HL-60 (cell line): ENCODE data around the gene MRPL32.

Experiments
- DNase-seq, 2 experiments: peaks; one replicate each; pipeline ENCODE4 v3.0.0-alpha.2; 2010 to 2020; ENCODE audit warnings: low read depth in 1 of 2, low spot score in 1 of 2
- H3K27ac ChIP-seq: fragments of 250-450 bp; sonication (Bioruptor Pico); replicated peaks from 2 replicates; pipeline ENCODE4 v1.5.1; 2020; ENCODE audit warnings: mild to moderate bottlenecking, moderate library complexity
- H3K27me3 ChIP-seq: fragments of 250-450 bp; sonication (Bioruptor Pico); 2 replicates; pipeline ENCODE4 v1.5.1; 2021; ENCODE audit warnings: mild to moderate bottlenecking, moderate library complexity; ENCODE audit not compliant: insufficient read depth, poor library complexity, severe bottlenecking
- H3K4me3 ChIP-seq: replicated peaks from 2 replicates; pipeline ENCODE4 v1.5.1; 2011; ENCODE audit warnings: mild to moderate bottlenecking, control low read depth, low read length; ENCODE audit not compliant: insufficient read depth
- GABPA ChIP-seq: IDR thresholded peaks from 2 replicates; pipeline ENCODE4 v1.6.1; 2012; ENCODE audit warnings: low read depth
- POLR2AphosphoS5 ChIP-seq: IDR thresholded peaks from 2 replicates; pipeline ENCODE4 v1.6.1; 2012; ENCODE audit warnings: low read depth
- SPI1 ChIP-seq: IDR thresholded peaks from 2 replicates; pipeline ENCODE4 v1.6.1; 2012; ENCODE audit warnings: low read depth, mild to moderate bottlenecking, borderline replicate concordance
- TF ChIP-seq, protein P1 (sequence below): IDR thresholded peaks from 2 replicates; pipeline ENCODE4 v1.6.1; 2012; ENCODE audit warnings: low read depth; ENCODE audit not compliant: insufficient replicate concordance
- TF ChIP-seq, protein P2 (sequence below): IDR thresholded peaks from one replicate; pipeline ENCODE4 v1.5.1; 2011; ENCODE audit warnings: low read length, control low read depth, inconsistent platforms; ENCODE audit not compliant: insufficient read depth

MRPL32 gene

GRCh38 chr7:42946627-42946950 lies 14.4 kb downstream of the MRPL32 start:
- Histone ChIP-seq H3K27ac (no peak overlapping the region), H3K27me3 (no peaks in the 10 kb centered on the region), H3K4me3 (no peak overlapping the region)
- DNase-seq, result no peak
- TF ChIP-seq POLR2AphosphoS5, result no peak
- TF ChIP-seq, protein P1, sequence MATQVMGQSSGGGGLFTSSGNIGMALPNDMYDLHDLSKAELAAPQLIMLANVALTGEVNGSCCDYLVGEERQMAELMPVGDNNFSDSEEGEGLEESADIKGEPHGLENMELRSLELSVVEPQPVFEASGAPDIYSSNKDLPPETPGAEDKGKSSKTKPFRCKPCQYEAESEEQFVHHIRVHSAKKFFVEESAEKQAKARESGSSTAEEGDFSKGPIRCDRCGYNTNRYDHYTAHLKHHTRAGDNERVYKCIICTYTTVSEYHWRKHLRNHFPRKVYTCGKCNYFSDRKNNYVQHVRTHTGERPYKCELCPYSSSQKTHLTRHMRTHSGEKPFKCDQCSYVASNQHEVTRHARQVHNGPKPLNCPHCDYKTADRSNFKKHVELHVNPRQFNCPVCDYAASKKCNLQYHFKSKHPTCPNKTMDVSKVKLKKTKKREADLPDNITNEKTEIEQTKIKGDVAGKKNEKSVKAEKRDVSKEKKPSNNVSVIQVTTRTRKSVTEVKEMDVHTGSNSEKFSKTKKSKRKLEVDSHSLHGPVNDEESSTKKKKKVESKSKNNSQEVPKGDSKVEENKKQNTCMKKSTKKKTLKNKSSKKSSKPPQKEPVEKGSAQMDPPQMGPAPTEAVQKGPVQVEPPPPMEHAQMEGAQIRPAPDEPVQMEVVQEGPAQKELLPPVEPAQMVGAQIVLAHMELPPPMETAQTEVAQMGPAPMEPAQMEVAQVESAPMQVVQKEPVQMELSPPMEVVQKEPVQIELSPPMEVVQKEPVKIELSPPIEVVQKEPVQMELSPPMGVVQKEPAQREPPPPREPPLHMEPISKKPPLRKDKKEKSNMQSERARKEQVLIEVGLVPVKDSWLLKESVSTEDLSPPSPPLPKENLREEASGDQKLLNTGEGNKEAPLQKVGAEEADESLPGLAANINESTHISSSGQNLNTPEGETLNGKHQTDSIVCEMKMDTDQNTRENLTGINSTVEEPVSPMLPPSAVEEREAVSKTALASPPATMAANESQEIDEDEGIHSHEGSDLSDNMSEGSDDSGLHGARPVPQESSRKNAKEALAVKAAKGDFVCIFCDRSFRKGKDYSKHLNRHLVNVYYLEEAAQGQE, result no peak
- no peak for TF ChIP-seq GABPA
- TF ChIP-seq, protein P2, sequence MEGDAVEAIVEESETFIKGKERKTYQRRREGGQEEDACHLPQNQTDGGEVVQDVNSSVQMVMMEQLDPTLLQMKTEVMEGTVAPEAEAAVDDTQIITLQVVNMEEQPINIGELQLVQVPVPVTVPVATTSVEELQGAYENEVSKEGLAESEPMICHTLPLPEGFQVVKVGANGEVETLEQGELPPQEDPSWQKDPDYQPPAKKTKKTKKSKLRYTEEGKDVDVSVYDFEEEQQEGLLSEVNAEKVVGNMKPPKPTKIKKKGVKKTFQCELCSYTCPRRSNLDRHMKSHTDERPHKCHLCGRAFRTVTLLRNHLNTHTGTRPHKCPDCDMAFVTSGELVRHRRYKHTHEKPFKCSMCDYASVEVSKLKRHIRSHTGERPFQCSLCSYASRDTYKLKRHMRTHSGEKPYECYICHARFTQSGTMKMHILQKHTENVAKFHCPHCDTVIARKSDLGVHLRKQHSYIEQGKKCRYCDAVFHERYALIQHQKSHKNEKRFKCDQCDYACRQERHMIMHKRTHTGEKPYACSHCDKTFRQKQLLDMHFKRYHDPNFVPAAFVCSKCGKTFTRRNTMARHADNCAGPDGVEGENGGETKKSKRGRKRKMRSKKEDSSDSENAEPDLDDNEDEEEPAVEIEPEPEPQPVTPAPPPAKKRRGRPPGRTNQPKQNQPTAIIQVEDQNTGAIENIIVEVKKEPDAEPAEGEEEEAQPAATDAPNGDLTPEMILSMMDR, result no peak

- Histone ChIP-seq H3K27me3 (no peaks in the 10 kb centered on the region), H3K27ac (no peak overlapping the region), H3K4me3 (no peak overlapping the region)
- no peak for DNase-seq
- TF ChIP-seq, protein P1, result no peak
- TF ChIP-seq, protein P2, result no peak
- TF ChIP-seq POLR2AphosphoS5 (no peak), GABPA (no peak), SPI1 (no peak)
These were observed 15.3 kb downstream of the MRPL32 start for GRCh38 chr7:42947521-42947920.

DNA sequence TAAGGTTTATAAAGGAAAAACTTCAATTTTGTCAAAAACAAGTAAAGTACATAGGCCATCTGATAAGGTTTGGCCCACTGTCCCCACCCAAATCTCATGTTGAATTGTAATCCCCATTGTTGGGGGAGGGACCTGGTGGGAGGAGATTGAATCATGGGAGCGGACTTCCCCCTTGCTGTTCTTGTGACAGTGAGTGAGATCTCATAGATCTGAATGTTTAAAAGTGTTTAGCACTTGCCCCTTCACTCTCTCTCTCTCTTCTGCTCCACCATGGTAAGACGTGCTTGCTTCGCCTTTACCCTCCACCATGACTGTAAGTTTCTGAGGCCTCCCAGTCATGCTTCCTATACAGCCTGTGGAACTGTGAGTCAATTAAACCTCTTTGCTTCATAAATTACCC lies 18.2 kb downstream of the MRPL32 start:
- Histone ChIP-seq H3K27ac (no peak overlapping the region), H3K4me3 (no peak overlapping the region), H3K27me3 (no peaks in the 10 kb centered on the region)
- no peak for DNase-seq
- TF ChIP-seq, protein P1, result no peak
- TF ChIP-seq POLR2AphosphoS5 (no peak), GABPA (no peak), SPI1 (no peak)
- TF ChIP-seq, protein P2, result no peak
